COLO668 (cell line): ENCODE data around the gene KLRB1.
"Not testable (repeated sequence)": the region's sequence is repeated elsewhere in the genome, so short reads cannot be mapped to it uniquely, and the experiment has no call there.

Source experiments
- DNase-seq: peaks from one replicate; lab custom pipeline; 2025; ENCODE audit not compliant: unreplicated experiment; lab: John Stamatoyannopoulos, UW

KLRB1 gene

DNA sequence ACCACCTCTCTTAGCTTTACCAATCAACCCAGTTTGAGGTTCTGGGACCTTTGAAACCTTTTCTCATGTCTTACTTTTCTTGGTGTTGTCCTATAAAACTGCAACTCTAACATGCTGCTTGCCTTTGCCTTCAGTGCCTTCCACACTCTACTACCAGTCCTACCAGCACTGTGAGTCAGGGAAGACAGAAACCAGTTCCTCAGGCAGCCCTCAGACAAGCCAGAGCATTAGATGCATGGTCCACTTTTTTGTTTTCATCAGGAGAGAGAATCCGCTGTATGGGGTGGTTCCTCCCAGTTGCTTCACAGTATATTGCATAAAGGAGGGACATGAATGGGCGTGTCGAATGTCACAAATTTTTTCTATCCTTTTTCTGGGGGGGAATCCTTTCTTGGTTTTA is 17.3 kb upstream of the KLRB1 start:
- no peak for DNase-seq

DNA sequence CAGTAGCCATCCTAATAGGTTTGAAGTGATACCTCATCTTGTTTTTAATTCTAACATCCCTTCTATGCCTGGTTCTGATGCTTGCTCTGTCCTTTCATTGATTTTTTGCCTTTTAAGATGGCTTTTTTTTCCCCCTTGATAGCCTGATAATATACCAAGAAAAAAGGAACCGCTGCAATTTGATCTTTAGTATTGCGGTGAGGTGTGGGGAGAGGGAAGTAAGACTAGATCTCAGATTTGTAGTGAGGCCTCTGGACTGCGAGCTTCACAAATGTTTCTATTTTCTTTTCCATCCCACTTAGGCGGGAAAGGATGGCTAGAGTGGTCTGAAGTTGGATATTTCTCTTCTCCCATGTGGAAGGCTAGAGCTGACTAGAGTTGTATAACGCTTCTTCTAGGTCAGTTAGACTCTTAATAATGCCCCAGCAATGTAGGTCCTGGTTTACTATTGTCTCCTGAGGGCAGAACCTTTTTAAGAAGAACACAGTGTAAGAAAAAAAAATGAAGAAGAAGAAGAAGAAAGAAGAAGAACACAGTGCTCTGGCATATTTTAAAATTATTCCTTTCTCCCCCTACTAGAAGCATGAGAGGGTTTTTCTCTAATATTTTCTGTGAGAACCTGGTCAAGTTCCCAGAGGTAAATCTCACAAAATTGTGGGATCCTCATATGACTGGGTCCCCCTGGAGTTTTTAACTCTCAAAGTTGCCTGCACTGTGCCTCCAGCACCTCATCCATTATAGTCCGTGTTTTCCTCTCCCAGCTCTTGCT is 11.9 kb upstream of the KLRB1 start:
- DNase-seq: no peak

GRCh38 chr12:9618906-9619305 is 11.2 kb upstream of the KLRB1 start:
- not testable (repeated sequence) for DNase-seq

DNA sequence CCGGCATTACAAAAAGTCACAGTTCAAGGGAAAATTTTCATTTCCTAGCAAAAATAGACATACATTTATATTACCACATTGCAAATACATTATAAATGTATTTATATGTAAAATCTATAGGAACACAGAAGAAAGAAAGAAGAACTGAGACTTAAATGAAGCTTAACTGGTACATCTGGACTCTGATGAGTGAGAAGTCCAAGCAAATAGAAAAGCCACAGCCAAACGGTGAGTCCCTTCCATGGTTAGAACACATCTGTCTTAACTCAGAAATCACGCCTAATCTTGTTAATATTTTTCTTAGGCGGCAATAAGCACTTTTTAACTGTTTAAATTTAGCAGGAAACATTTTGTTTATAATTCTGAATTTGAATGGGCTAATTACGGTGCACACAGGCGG is 9.4 kb upstream of the KLRB1 start:
- no peak for DNase-seq

DNA sequence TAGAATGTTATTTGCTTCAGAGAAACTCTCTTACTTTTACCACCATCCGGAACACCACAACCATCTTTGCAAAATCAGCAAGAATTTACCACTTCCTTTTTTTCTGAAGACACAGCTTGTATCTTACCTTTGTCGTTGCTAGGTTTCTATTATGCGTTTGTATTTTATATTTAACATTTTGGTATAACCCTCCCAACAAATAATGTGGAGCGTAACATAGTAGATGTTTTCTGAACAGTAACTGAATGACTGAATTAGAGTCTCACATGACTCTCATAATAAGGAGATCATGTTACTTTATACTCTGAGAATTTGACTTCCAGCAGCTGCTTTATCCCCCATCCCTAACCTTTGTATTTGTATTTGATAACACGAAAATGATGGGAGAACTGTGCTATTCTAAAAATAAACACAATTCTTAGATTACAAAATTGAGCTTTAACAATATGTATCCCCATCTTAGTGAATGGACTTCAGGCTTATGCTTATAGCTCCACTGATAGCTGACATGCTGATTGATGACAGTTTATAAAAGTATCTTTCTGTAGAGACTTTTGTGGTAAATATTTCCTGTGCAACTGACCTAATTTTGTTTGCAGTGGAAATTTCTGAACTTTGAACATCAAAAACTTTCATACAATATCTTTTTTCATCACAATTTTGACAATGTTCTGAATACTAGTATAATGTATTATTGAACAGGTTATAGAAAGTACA is 7.9 kb upstream of the KLRB1 start:
- no peak for DNase-seq

GRCh38 chr12:9610606-9611005 is 2.9 kb upstream of the KLRB1 start:
- DNase-seq: not testable (repeated sequence)

DNA sequence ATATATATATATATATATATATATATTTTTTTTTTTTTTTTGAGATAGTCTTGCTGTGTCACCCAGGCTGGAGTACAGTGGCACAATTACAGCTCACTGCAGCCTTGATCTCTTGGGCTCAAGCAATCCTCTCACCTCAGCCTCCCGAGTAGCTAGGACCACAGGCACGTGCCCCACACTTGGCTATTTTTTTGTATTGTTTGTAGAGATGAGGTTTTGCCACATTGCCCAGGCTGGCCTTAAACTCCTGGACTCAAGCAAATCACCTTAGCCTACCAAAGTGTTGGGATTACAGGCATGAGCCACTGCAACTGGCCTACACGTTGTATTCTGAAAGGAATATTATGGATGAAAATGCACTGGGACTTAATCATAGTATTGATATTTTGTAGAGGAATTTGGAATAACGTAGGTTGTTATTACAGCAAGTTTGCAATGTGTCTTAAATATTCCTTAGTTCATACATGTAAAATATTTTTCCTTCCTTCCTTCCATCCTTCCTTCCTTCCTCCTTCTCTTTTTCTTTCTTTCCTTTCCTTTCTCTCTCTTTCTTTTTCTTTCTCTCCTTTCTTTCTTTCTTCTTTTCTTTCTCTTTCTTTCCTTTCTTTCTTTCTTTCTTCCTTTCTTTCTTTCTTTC is 862 bp downstream of the KLRB1 start:
- DNase-seq: no peak

GRCh38 chr12:9606247-9606646 is 1.5 kb downstream of the KLRB1 start:
- no peak for DNase-seq

DNA sequence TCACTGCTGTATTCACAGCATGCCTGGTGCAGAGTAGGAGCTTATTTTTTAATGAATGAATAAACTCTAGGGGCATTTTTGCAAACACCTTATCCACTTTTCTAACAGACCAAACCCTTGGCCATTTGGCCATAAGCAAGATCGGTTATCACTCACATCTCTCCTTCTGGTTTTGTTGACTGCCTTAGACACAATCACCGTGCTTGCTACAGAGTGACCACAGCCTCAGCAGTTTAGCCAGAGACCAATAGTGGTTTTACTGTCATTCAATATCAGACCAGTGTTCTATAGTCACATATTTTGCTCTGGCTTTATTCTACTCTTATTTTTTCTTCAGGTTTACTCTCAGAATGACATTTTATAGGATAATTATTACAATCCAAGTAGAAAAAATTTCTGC is 2.2 kb downstream of the KLRB1 start:
- DNase-seq: no peak

GRCh38 chr12:9604287-9604686 is 3.4 kb downstream of the KLRB1 start:
- DNase-seq: no peak

- not testable (repeated sequence) for DNase-seq
Observed at GRCh38 chr12:9600426-9600825, 7.3 kb downstream of the KLRB1 start.

GRCh38 chr12:9598363-9598762 is 9.4 kb downstream of the KLRB1 start:
- no peak for DNase-seq

- DNase-seq: no peak
Observed at GRCh38 chr12:9597365-9597764, 10.4 kb downstream of the KLRB1 start.

GRCh38 chr12:9590441-9590840 is 17.3 kb downstream of the KLRB1 start:
- DNase-seq: no peak

DNA sequence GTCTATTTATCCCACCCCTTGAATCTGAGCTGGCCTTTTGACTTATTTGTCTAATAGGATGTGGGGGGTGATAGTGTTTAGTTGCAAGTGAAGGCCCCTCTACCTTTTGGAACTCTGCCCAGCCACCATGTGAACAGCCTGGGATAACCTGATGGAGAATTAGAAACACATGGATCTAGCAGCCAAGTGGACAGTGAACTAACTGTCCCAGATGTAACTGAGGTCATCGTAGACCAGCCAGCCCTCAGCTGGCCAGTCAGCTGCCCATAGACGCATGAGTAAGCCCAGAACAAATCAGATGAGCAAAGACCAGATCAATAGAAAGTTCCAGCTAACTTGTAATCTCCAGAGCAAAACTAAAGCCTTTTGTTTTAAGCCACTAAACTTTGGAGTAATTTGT is 19.0 kb downstream of the KLRB1 start:
- DNase-seq: no peak

- no peak for DNase-seq
Observed at GRCh38 chr12:9587987-9588600, 19.6 kb downstream of the KLRB1 start.

- not testable (repeated sequence) for DNase-seq
Observed at GRCh38 chr12:9577729-9578128, 30.0 kb downstream of the KLRB1 start.

- DNase-seq: not testable (repeated sequence)
Observed at GRCh38 chr12:9567151-9567550, 40.6 kb downstream of the KLRB1 start.

- not testable (repeated sequence) for DNase-seq
Observed at GRCh38 chr12:9566113-9566512, 41.6 kb downstream of the KLRB1 start.

DNA sequence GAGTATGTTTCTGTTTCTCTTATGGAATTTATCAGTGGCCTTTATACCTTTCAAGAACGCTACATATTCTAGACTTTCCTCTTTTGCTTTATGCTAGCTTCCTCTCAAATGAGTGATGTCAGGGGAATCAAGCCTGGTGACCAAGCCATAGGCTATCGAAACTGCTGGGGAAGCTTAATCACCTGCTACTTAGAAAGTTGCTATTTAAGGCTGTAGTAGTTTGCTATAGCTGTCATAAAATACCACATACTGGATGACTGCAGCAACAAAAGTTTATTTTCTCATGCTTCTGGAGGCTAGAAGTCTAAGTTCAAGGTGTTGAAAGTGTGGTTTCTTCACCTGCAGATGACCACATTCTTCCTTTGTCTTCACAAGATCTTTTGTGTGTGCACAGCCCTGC is 43.3 kb downstream of the KLRB1 start:
- not testable (repeated sequence) for DNase-seq

DNA sequence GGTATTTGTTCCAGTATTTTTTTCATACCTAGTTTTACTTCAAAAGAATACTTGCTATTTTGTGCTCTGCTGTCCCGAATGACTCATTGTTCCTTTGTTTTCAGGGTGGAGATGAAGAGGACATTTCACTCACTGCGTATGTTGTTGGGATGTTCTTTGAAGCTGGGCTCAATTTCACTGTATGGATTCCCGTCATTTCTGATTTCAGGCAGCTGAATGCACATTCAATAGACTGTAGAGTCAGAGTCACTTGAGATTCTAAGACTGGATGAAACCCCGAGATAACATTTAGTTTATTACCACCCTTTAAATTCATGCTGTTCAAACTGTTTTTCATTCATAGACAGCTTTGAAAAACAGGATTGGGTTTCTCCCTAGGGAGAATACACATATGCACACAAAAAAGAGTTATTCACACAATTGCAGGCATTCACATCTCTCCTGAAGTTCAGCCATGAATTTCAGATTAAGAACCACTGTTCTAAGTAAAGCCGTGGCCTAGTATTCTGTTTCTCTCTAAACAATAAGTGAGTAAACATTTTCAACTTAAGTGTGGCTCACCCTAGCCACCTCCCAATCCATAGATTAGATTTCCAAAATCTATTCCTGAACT is 44.8 kb downstream of the KLRB1 start:
- DNase-seq: not testable (repeated sequence)
